Activated T-cell treated with anti-CD3 and anti-CD28 coated beads, Interleukin-2, amount 50 U/mL, for 48 hours (primary cell): ENCODE results near the gene CSTF2T.
A peak's percentile ranks its signal among the peaks of the same experiment; 100 is the strongest.

Experiments used
- DNase-seq, 2 experiments: peaks; one replicate each; pipeline ENCODE4 v3.0.0-alpha.2; 2020

The CSTF2T gene

GRCh38 chr10:51699475-51700227, at the start of gene CSTF2T:
CSTF2T (minus strand) TSS chr10:51699595; CDS start chr10:51699549, 46 bp downstream.
- DNase-seq, result peak; percentile 91 to 92

GRCh38 chr10:51748959-51749358, 49.6 kb upstream of the CSTF2T start:
- DNase-seq, result no peak

GRCh38 chr10:51747216-51747615, 47.8 kb upstream of the CSTF2T start:
- no peak for DNase-seq

GRCh38 chr10:51745397-51745796, 46.0 kb upstream of the CSTF2T start:
- no peak for DNase-seq

- DNase-seq, result no peak
Measured at GRCh38 chr10:51744235-51745000, 45.0 kb upstream of the CSTF2T start.

- no peak for DNase-seq
Measured at GRCh38 chr10:51743146-51743545, 43.8 kb upstream of the CSTF2T start.

- no peak for DNase-seq
Measured at GRCh38 chr10:51733057-51733456, 33.7 kb upstream of the CSTF2T start.

- no peak for DNase-seq
Measured at GRCh38 chr10:51729822-51730555, 30.6 kb upstream of the CSTF2T start.

GRCh38 chr10:51724038-51724437, 24.6 kb upstream of the CSTF2T start:
- no peak for DNase-seq

- no peak for DNase-seq
Measured at GRCh38 chr10:51718804-51719291, 19.5 kb upstream of the CSTF2T start.

GRCh38 chr10:51716981-51717380, 17.6 kb upstream of the CSTF2T start:
- DNase-seq, result no peak

- no peak for DNase-seq
Measured at GRCh38 chr10:51711519-51711891, 12.1 kb upstream of the CSTF2T start.

- DNase-seq, result no peak
Measured at GRCh38 chr10:51709324-51709972, 10.1 kb upstream of the CSTF2T start.

GRCh38 chr10:51708609-51709008, 9.2 kb upstream of the CSTF2T start:
- DNase-seq, result no peak

- no peak for DNase-seq
Measured at GRCh38 chr10:51707821-51708424, 8.5 kb upstream of the CSTF2T start.

GRCh38 chr10:51707392-51707791, 8.0 kb upstream of the CSTF2T start:
- no peak for DNase-seq

- no peak for DNase-seq
Measured at GRCh38 chr10:51706225-51706624, 6.8 kb upstream of the CSTF2T start.

GRCh38 chr10:51705774-51706173, 6.4 kb upstream of the CSTF2T start:
- DNase-seq, result no peak

- DNase-seq, result no peak
Measured at GRCh38 chr10:51700228-51700817, 928 bp upstream of the CSTF2T start.

- no peak for DNase-seq
Measured at GRCh38 chr10:51699145-51699474, 285 bp downstream of the CSTF2T start.

GRCh38 chr10:51698473-51699063, 827 bp downstream of the CSTF2T start:
- no peak for DNase-seq

GRCh38 chr10:51696251-51696650, 3.1 kb downstream of the CSTF2T start:
- no peak for DNase-seq
